Measurements from ENCODE around the gene BRD7.
A peak's percentile ranks its signal among the peaks of the same experiment; 100 is the strongest.

Gene BRD7

GRCh38 chr16:50282010-50282538 lies 86.7 kb downstream of the BRD7 start:
- no peak overlapping the region for H3K27ac ChIP-seq
- in situ Hi-C loops (cut with HindIII; ENCODE audit: low pct_ligation_motif_present, low sequenced_read_pairs) = no loop called here
- DNase-seq = peak; percentile 31

GRCh38 chr16:50281391-50282009 lies 87.3 kb downstream of the BRD7 start:
- H3K4me3 ChIP-seq (ENCODE audit: low read depth, low read length) = no peak overlapping the region
- in situ Hi-C loops (cut with HindIII; ENCODE audit: low pct_ligation_motif_present, low sequenced_read_pairs) = no loop called here

More at GRCh38 chr16:50282010-50282538, 86.7 kb downstream of the BRD7 start:
- TF ChIP-seq CTCF (IDR thresholded peaks at IDR 0.05; ENCODE audit: low read depth, low read length, missing control alignments) = no peak
- no peak overlapping the region for H3K4me3 ChIP-seq (ENCODE audit: low read depth, low read length)
- H3K27me3 ChIP-seq (replicated peaks) = no peaks in the 10 kb centered on the region
- no peaks in the 10 kb centered on the region for H3K36me3 ChIP-seq (replicated peaks)

GRCh38 chr16:50280932-50281331 lies 87.9 kb downstream of the BRD7 start:
- Histone ChIP-seq H3K27me3 (replicated peaks) (no peaks in the 10 kb centered on the region), H3K4me3 (ENCODE audit: low read depth, low read length) (no peak overlapping the region), H3K27ac (no peak overlapping the region), H3K36me3 (replicated peaks) (no peaks in the 10 kb centered on the region)
- no peak for DNase-seq
- in situ Hi-C loops (cut with HindIII; ENCODE audit: low pct_ligation_motif_present, low sequenced_read_pairs) = no loop called here
- no peak for TF ChIP-seq CTCF (IDR thresholded peaks at IDR 0.05; ENCODE audit: low read depth, low read length, missing control alignments)

More at GRCh38 chr16:50281391-50282009, 87.3 kb downstream of the BRD7 start:
- Histone ChIP-seq H3K27me3 (replicated peaks) (no peaks in the 10 kb centered on the region), H3K36me3 (replicated peaks) (no peaks in the 10 kb centered on the region), H3K27ac (no peak overlapping the region)
- no peak for DNase-seq
- no peak for TF ChIP-seq CTCF (IDR thresholded peaks at IDR 0.05; ENCODE audit: low read depth, low read length, missing control alignments)

- in situ Hi-C loops (cut with HindIII; ENCODE audit: low pct_ligation_motif_present, low sequenced_read_pairs) = no loop called here
- Histone ChIP-seq H3K4me3 (ENCODE audit: low read depth, low read length) (no peak overlapping the region), H3K27ac (no peak overlapping the region), H3K36me3 (replicated peaks) (no peaks in the 10 kb centered on the region), H3K27me3 (replicated peaks) (no peaks in the 10 kb centered on the region)
- no peak for TF ChIP-seq CTCF (IDR thresholded peaks at IDR 0.05; ENCODE audit: low read depth, low read length, missing control alignments)
- no peak for DNase-seq
These were observed 89.3 kb downstream of the BRD7 start for GRCh38 chr16:50279504-50279865.

GRCh38 chr16:50278251-50278650 lies 90.5 kb downstream of the BRD7 start:
- no peaks in the 10 kb centered on the region for H3K36me3 ChIP-seq (replicated peaks)
- TF ChIP-seq CTCF (IDR thresholded peaks at IDR 0.05; ENCODE audit: low read depth, low read length, missing control alignments) = no peak
- DNase-seq = no peak
- no peaks in the 10 kb centered on the region for H3K27me3 ChIP-seq (replicated peaks)
- in situ Hi-C loops (cut with HindIII; ENCODE audit: low pct_ligation_motif_present, low sequenced_read_pairs) = no loop called here
- H3K4me3 ChIP-seq (ENCODE audit: low read depth, low read length) = no peak overlapping the region
- H3K27ac ChIP-seq = no peak overlapping the region

All from brain microvascular endothelial cell (primary cell).